PC-3 (cell line): Measurements from ENCODE around the gene KSR1. TPM values are rescaled to one million over a fixed set of nuclear protein-coding genes. Genes with fewer than 3 reads are reported as not detected.

Source experiments
- ATAC-seq: fragments of 200-7000 bp; cut with Tn5 transposase; 2 replicates; pipeline ENCODE4 v1.9.1; 2020; ENCODE audit warnings: mild to moderate bottlenecking, moderate library complexity
- BruUV-seq: library from RNA; stranded (reverse); fragments of 400-500 nt; replicated peaks from 2 replicates; lab custom pipeline; 2021; lab: Mats Ljungman, UMichigan
- CTCF ChIA-PET: fragments of 300-600 bp; sonication (Branson Sonifier 250); formaldehyde crosslinking; loops from one replicate; lab custom pipeline; 2022; ENCODE audit warnings: antibody characterized with exemption; lab: Charles Lee
- POLR2A ChIA-PET: fragments of 300-600 bp; sonication (Branson Sonifier 250); formaldehyde crosslinking; loops from one replicate; lab custom pipeline; 2022; ENCODE audit warnings: antibody characterized with exemption; ENCODE audit not compliant: unreplicated experiment; lab: Charles Lee
- DNase-seq: peaks from one replicate; pipeline ENCODE4 v3.0.0-alpha.2; 2015
- H2AFZ ChIP-seq: fragments of 300-600 bp; sonication (generic); 2 replicates; pipeline ENCODE4 v1.6.0; 2016; ENCODE audit warnings: antibody characterized with exemption, low read length
- H3F3A ChIP-seq: fragments of 300-600 bp; sonication (generic); one replicate; pipeline ENCODE4 v1.6.0; 2017; ENCODE audit warnings: antibody characterized with exemption, low read length, control low read depth, mild to moderate bottlenecking; ENCODE audit not compliant: unreplicated experiment
- H3K27ac ChIP-seq: fragments of 300-600 bp; sonication (generic); 2 replicates; pipeline ENCODE4 v1.5.1; 2016; ENCODE audit warnings: mild to moderate bottlenecking, low read length
- H3K27me3 ChIP-seq: fragments of 300-600 bp; sonication (generic); 2 replicates; pipeline ENCODE4 v1.6.1; 2016; ENCODE audit warnings: low read length, mixed read lengths
- H3K36me3 ChIP-seq: fragments of 300-600 bp; sonication (generic); 2 replicates; pipeline ENCODE4 v1.6.1; 2016; ENCODE audit warnings: low read depth, mixed run types, low read length, mixed read lengths
- H3K4me1 ChIP-seq: fragments of 300-600 bp; sonication (generic); 2 replicates; pipeline ENCODE4 v1.5.1; 2016; ENCODE audit warnings: low read length; ENCODE audit not compliant: insufficient read depth
- H3K4me2 ChIP-seq: fragments of 300-600 bp; sonication (generic); 2 replicates; pipeline ENCODE4 v1.6.0; 2016; ENCODE audit warnings: low read length
- H3K4me3 ChIP-seq: fragments of 300-600 bp; sonication (generic); 2 replicates; pipeline ENCODE4 v1.5.1; 2016; ENCODE audit warnings: mild to moderate bottlenecking, low read length, mixed read lengths
- H3K79me2 ChIP-seq: fragments of 300-600 bp; sonication (generic); 2 replicates; pipeline ENCODE4 v1.6.1; 2017; ENCODE audit warnings: low read length, mixed read lengths
- H3K9ac ChIP-seq: fragments of 300-600 bp; sonication (generic); 2 replicates; pipeline ENCODE4 v1.6.0; 2016; ENCODE audit warnings: mild to moderate bottlenecking, low read length
- H3K9me2 ChIP-seq: fragments of 300-600 bp; sonication (generic); replicated peaks from 2 replicates; pipeline ENCODE4 v1.6.1; 2016; ENCODE audit warnings: mixed run types, low read length, mixed read lengths
- H3K9me3 ChIP-seq: fragments of 300-600 bp; sonication (generic); 2 replicates; pipeline ENCODE4 v1.6.1; 2016; ENCODE audit warnings: low read length, mixed read lengths
- H4K20me1 ChIP-seq: fragments of 300-600 bp; sonication (generic); 2 replicates; pipeline ENCODE4 v1.6.1; 2016; ENCODE audit warnings: low read length, mixed read lengths
- EZH2 ChIP-seq: fragments of 300-600 bp; sonication (generic); IDR thresholded peaks from one replicate; pipeline ENCODE4 v1.6.1; 2017; ENCODE audit warnings: antibody characterized with exemption, mild to moderate bottlenecking, low read length; ENCODE audit not compliant: unreplicated experiment
- EZH2phosphoT487 ChIP-seq: fragments of 300-600 bp; sonication (generic); IDR thresholded peaks from 2 replicates; pipeline ENCODE4 v1.6.1; 2018; ENCODE audit warnings: mild to moderate bottlenecking, antibody characterized with exemption, low read length, borderline replicate concordance
- intact Hi-C: fragments of 100-400 bp; cut with micrococcal nuclease; formaldehyde crosslinking; loops from 2 replicates; pipeline ENCODE4 v1.9.0; 2023
- total RNA-seq: library from RNA; depleted of rRNA; stranded (reverse); fragments of >200 nt; gene quantifications from 2 replicates; pipeline ENCODE4 v1.2.3, GENCODE V29; 2014
- TF ChIP-seq, protein P1 (sequence below): fragments of 300-600 bp; sonication (generic); conservative IDR thresholded peaks from 2 replicates; pipeline ENCODE4 v1.5.1; 2017; ENCODE audit warnings: antibody characterized with exemption, low read depth, mild to moderate bottlenecking, low read length

KSR1 gene
- total RNA-seq, 1 experiment from 2014 or later: 1.0 TPM

DNA sequence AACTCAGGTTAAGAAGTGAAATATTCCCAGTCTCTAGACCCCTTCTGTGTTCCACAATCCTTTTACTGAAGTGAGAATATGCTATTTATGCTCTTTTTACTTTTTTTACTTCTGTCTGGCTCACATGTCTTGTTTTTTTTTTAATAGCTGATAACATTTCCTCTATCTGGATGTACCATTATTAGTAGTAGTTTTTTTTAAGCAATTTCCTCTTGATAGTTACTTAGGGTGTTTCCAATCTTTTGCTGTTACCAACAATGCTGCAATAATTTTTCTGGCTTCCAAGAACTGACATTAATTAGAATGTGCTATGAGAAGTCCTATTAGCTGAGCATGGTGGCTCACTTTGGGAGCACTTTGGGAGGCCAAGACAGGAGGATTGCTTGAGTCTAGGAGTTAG is 32.0 kb downstream of the KSR1 start:
- no TSS peak for BruUV-seq
- Histone ChIP-seq H3K4me2 (no peak overlapping the region), H3K36me3 (no peaks in the 10 kb centered on the region), H3K9me2 (no peaks in the 10 kb centered on the region), H3K9ac (no peak overlapping the region), H3K27ac (no peak overlapping the region), H3K4me1 (no peaks in the 10 kb centered on the region), H3F3A (no peaks in the 10 kb centered on the region), H3K27me3 (no peaks in the 10 kb centered on the region), H4K20me1 (no peaks in the 10 kb centered on the region), H3K4me3 (no peak overlapping the region), H3K79me2 (no peaks in the 10 kb centered on the region), H2AFZ (no peak overlapping the region), H3K9me3 (no peaks in the 10 kb centered on the region)
- ChIA-PET CTCF (no interaction called here), POLR2A (no interaction called here)
- ATAC-seq: no peak
- DNase-seq: no peak
- intact Hi-C loops: no loop called here
- TF ChIP-seq, protein P1, sequence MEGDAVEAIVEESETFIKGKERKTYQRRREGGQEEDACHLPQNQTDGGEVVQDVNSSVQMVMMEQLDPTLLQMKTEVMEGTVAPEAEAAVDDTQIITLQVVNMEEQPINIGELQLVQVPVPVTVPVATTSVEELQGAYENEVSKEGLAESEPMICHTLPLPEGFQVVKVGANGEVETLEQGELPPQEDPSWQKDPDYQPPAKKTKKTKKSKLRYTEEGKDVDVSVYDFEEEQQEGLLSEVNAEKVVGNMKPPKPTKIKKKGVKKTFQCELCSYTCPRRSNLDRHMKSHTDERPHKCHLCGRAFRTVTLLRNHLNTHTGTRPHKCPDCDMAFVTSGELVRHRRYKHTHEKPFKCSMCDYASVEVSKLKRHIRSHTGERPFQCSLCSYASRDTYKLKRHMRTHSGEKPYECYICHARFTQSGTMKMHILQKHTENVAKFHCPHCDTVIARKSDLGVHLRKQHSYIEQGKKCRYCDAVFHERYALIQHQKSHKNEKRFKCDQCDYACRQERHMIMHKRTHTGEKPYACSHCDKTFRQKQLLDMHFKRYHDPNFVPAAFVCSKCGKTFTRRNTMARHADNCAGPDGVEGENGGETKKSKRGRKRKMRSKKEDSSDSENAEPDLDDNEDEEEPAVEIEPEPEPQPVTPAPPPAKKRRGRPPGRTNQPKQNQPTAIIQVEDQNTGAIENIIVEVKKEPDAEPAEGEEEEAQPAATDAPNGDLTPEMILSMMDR: no peak
- TF ChIP-seq EZH2phosphoT487 (no peak), EZH2 (no peak)

DNA sequence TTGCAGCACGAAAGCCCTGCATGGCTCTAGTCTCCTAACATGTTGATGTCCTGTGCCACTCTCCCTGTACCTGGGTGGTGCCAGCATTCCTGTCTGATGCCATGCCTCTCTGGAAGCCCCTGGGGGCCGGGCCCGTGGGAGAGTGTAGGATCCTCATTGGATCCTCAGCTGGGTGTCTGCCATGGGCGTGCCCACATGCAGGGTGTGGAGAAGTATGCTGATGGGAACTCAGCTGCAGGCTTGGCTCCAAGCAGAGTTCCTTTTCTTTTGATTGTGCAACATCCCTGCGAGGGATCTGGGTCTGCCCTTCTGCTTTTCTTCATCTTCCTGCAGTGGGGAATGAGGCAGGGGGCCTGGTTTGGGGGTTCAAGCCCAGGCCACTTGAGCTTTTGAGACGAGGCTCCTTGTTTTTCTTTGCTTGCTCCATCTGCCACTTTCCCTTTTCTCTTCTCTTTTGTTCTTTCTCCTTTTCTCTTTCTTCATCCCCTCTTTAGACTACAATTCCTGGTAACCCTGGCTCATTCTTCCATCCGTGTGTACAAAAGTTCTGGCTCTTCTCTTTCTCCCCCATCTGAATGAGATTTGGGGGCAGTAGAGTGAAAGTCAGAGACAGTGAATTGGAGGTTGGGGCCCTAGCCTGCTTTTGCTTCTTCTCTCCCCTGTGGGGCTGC is 32.9 kb downstream of the KSR1 start:
- Histone ChIP-seq H3K9me3 (no peaks in the 10 kb centered on the region), H3K36me3 (no peaks in the 10 kb centered on the region), H2AFZ (no peak overlapping the region), H3K27ac (no peak overlapping the region), H3K9me2 (no peaks in the 10 kb centered on the region), H3K27me3 (no peaks in the 10 kb centered on the region), H3K79me2 (no peaks in the 10 kb centered on the region), H3F3A (no peaks in the 10 kb centered on the region), H3K4me2 (no peak overlapping the region), H3K4me1 (peaks cover 7% of the 10 kb centered on the region), H3K9ac (no peak overlapping the region), H4K20me1 (no peaks in the 10 kb centered on the region), H3K4me3 (no peak overlapping the region)
- ATAC-seq (no peak), DNase-seq (peak; percentile 27)
- ChIA-PET CTCF (no interaction called here), POLR2A (no interaction called here)
- intact Hi-C loops: no loop called here
- BruUV-seq: no TSS peak
- TF ChIP-seq, protein P1: no peak
- TF ChIP-seq EZH2: no peak
- no peak for TF ChIP-seq EZH2phosphoT487

DNA sequence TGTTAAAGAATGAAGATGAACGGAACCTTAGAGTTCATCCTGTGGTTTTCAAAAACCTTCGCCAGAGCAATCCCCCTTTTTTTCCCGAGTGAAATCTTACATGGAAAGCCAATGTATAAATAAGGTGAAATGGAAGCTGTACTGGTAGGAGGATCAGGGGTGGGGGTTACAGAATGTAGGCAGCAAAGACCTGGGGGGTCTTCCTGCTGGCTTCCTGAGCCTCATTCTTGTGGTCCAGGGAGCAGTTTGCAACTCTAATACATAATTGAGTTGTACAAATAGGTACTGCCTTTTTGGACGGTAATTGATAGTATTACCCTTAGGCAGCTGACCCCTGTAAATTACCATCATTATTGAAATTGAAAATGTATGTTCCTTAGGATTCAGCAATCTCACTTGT is 34.1 kb downstream of the KSR1 start:
- TF ChIP-seq EZH2phosphoT487: no peak
- TF ChIP-seq EZH2: no peak
- TF ChIP-seq, protein P1: no peak

More for the DNA sequence above, 34.1 kb downstream of the KSR1 start:
- BruUV-seq: no TSS peak
- no peak overlapping the region for H3K4me2 ChIP-seq
- H3K9me2 ChIP-seq: no peaks in the 10 kb centered on the region
- intact Hi-C loops: no loop called here
- H3K9ac ChIP-seq: no peak overlapping the region
- POLR2A ChIA-PET: no interaction called here
- no peaks in the 10 kb centered on the region for H3K79me2 ChIP-seq
- H3K4me1 ChIP-seq: peaks cover 18% of the 10 kb centered on the region
- ATAC-seq: no peak
- H3K9me3 ChIP-seq: no peaks in the 10 kb centered on the region
- H3K27ac ChIP-seq: no peak overlapping the region
- CTCF ChIA-PET: no interaction called here
- H3F3A ChIP-seq: no peaks in the 10 kb centered on the region
- H2AFZ ChIP-seq: no peak overlapping the region
- H3K4me3 ChIP-seq: no peak overlapping the region
- H3K27me3 ChIP-seq: no peaks in the 10 kb centered on the region
- no peaks in the 10 kb centered on the region for H4K20me1 ChIP-seq
- no peak for DNase-seq
- H3K36me3 ChIP-seq: no peaks in the 10 kb centered on the region
